Measurements from ENCODE around the gene AR. TPM values are rescaled to one million over a fixed set of nuclear protein-coding genes. Genes with fewer than 3 reads are reported as not detected.

Gene AR
- total RNA-seq, 2 donors from 2014 or later, result 2.9 to 8.2 TPM

DNA sequence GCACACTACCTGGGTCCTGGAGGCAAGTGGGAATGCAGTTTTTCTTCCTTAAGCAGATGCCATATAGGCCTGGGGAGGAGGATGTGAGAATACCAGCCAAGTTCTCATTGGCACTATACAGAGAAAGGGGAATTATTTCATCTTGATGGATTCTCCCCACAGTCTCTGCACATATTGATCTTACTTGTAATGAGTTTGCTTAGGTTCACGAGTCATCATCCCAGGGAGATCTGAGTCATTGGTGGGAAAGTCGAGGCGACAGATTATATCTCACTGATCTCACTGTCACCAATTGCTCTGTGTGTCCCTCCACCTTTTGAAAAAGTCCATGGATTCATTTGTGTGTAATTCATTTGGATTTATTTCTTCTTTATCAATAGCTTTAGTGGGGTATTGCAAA is 156.8 kb downstream of the AR start:
- Histone ChIP-seq H3K27ac (no peak overlapping the region), H3K9me3 (no peaks in the 10 kb centered on the region), H3K4me3 (no peak overlapping the region), H3K36me3 (replicated peaks in 1 of 2; ENCODE audit: insufficient read depth in 1 of 2, low read depth in 2 of 2) (no peaks in the 10 kb centered on the region), H3K4me1 (no peaks in the 10 kb centered on the region), H3K27me3 (no peaks in the 10 kb centered on the region)
- intact Hi-C loops (cut with DNase I), result no loop called here
- DNase-seq, result no peak
- no peak for ATAC-seq
- 17 to 21% methylated on average over 1 to 3 of the region's 3 CpGs for WGBS, 2 donors
- no peak for TF ChIP-seq POLR2A (IDR thresholded peaks at IDR 0.05)
- TF ChIP-seq, protein P1, sequence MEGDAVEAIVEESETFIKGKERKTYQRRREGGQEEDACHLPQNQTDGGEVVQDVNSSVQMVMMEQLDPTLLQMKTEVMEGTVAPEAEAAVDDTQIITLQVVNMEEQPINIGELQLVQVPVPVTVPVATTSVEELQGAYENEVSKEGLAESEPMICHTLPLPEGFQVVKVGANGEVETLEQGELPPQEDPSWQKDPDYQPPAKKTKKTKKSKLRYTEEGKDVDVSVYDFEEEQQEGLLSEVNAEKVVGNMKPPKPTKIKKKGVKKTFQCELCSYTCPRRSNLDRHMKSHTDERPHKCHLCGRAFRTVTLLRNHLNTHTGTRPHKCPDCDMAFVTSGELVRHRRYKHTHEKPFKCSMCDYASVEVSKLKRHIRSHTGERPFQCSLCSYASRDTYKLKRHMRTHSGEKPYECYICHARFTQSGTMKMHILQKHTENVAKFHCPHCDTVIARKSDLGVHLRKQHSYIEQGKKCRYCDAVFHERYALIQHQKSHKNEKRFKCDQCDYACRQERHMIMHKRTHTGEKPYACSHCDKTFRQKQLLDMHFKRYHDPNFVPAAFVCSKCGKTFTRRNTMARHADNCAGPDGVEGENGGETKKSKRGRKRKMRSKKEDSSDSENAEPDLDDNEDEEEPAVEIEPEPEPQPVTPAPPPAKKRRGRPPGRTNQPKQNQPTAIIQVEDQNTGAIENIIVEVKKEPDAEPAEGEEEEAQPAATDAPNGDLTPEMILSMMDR (IDR thresholded peaks at IDR 0.05), result no peak

DNA sequence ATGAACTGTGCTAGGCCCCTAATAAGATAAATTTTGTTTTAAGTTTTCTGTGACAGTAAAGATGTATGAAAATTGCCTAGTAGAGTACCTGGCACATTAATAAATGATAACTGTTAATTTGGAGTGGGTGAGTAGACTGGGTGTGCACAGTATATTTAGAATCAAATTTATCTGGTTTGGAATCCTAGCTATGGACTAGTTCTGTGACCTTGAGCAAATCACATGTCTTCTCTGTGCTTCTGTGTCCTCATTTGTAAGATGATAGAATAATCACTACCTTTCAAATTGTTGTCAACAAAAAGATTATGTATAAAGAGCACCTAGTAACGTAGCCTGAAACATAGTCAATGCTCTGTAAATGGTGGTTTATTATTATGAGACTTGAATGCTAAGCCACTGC is 170.2 kb downstream of the AR start:
- no peaks in the 10 kb centered on the region for H3K36me3 ChIP-seq (replicated peaks in 1 of 2; ENCODE audit: insufficient read depth in 1 of 2, low read depth in 2 of 2)
- H3K9me3 ChIP-seq, result no peaks in the 10 kb centered on the region
- H3K27ac ChIP-seq, result no peak overlapping the region
- no peak overlapping the region for H3K4me3 ChIP-seq
- H3K27me3 ChIP-seq, result no peaks in the 10 kb centered on the region
- intact Hi-C loops (cut with DNase I), result no loop called here
- WGBS, 2 donors, result 38 to 80% methylated on average over 1 of the region's 1 CpG
- DNase-seq, result no peak
- TF ChIP-seq POLR2A (IDR thresholded peaks at IDR 0.05), result no peak
- TF ChIP-seq, protein P1 (IDR thresholded peaks at IDR 0.05), result no peak
- ATAC-seq, result no peak
- no peaks in the 10 kb centered on the region for H3K4me1 ChIP-seq

DNA sequence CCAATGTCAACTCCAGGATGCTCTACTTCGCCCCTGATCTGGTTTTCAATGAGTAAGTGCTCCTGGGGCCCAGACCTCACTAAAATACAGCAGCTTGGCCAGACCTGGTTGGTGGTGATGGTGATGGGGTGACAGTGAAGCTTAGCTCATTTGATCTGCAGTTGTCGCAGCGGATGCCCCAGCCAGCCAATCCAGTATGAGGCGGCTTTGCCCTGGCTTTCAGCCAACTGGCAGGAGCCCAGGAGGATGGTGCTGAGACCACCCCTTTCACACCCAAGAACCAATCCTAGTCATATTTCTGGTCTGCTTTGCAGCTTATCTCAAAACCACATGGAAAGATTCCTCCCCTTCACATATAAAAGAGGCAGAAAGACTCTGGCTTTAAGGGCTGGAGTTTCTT is 173.8 kb downstream of the AR start:
- DNase-seq (no peak), ATAC-seq (no peak)
- no peak overlapping the region for H3K27ac ChIP-seq
- WGBS, 2 donors, result 83 to 90% methylated on average over 2 of the region's 4 CpGs
- no peaks in the 10 kb centered on the region for H3K4me1 ChIP-seq
- H3K36me3 ChIP-seq (replicated peaks in 1 of 2; ENCODE audit: insufficient read depth in 1 of 2, low read depth in 2 of 2), result no peaks in the 10 kb centered on the region
- H3K27me3 ChIP-seq, result no peaks in the 10 kb centered on the region
- H3K9me3 ChIP-seq, result no peaks in the 10 kb centered on the region
- intact Hi-C loops (cut with DNase I), result no loop called here
- H3K4me3 ChIP-seq, result no peak overlapping the region
- no peak for TF ChIP-seq POLR2A (IDR thresholded peaks at IDR 0.05)
- TF ChIP-seq, protein P1 (IDR thresholded peaks at IDR 0.05), result no peak

DNA sequence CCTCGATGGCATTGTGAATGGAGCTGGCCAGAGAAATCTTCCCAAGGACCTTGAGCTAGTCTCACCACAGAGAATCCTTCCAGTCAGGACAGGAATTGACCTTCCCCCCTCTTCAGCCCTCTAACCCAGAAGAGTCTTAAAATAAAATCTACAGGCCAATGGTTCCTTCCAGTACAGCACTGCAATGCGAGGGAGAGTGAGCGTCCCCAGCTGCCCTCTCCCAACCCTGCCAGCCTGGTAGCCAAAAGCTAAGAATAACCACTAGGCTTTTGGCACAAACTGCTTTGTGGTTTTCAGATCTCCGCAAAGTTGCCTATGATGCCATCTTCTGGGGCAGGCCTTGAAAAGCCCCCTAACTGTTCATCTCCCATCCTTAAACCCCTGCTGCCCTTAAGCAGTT is 175.1 kb downstream of the AR start:
- WGBS, 2 donors, result 74 to 93% methylated on average over 3 to 4 of the region's 4 CpGs

DNA sequence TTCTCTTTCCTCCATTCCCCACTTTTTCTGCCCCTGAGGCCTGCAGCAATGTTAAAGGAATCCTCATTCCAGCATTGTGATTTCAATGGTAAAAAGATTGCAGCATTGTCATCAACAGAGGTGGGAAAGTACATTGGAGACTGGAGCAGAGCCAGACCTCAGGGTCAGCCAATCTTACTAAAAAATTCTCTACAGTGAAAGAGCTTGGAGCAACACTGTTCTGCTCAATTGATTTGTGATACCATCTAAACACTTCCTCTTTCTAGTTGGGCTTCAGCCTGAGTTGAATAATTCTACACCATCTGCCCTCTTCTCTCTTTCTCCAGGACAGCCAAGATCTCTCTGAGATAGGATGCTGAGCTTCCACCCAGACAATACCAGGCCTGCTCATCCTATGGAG is 176.5 kb downstream of the AR start:
- TF ChIP-seq, protein P1 (IDR thresholded peaks at IDR 0.05), result no peak
- no peak for TF ChIP-seq POLR2A (IDR thresholded peaks at IDR 0.05)
- ATAC-seq (no peak), DNase-seq (no peak)
- Histone ChIP-seq H3K4me3 (no peak overlapping the region), H3K36me3 (replicated peaks in 1 of 2; ENCODE audit: insufficient read depth in 1 of 2, low read depth in 2 of 2) (no peaks in the 10 kb centered on the region), H3K27ac (no peak overlapping the region), H3K27me3 (no peaks in the 10 kb centered on the region), H3K4me1 (no peaks in the 10 kb centered on the region), H3K9me3 (no peaks in the 10 kb centered on the region)
- intact Hi-C loops (cut with DNase I), result no loop called here

More for the DNA sequence above, 175.1 kb downstream of the AR start:
- no peak for DNase-seq
- H3K9me3 ChIP-seq, result no peaks in the 10 kb centered on the region
- H3K27me3 ChIP-seq, result no peaks in the 10 kb centered on the region
- intact Hi-C loops (cut with DNase I), result no loop called here
- no peak overlapping the region for H3K27ac ChIP-seq
- no peak for ATAC-seq
- H3K4me3 ChIP-seq, result no peak overlapping the region
- H3K36me3 ChIP-seq (replicated peaks in 1 of 2; ENCODE audit: insufficient read depth in 1 of 2, low read depth in 2 of 2), result no peaks in the 10 kb centered on the region
- TF ChIP-seq, protein P1 (IDR thresholded peaks at IDR 0.05), result no peak
- TF ChIP-seq POLR2A (IDR thresholded peaks at IDR 0.05), result no peak
- H3K4me1 ChIP-seq, result no peaks in the 10 kb centered on the region

All from body of pancreas (tissue), 4 donors.